ENCODE measurements around the gene NDOR1. TPM values are rescaled to one million over a fixed set of nuclear protein-coding genes. Genes with fewer than 3 reads are reported as not detected.

NDOR1 gene
- total RNA-seq, 1 experiment from 2014 or later: 27.7 TPM

DNA sequence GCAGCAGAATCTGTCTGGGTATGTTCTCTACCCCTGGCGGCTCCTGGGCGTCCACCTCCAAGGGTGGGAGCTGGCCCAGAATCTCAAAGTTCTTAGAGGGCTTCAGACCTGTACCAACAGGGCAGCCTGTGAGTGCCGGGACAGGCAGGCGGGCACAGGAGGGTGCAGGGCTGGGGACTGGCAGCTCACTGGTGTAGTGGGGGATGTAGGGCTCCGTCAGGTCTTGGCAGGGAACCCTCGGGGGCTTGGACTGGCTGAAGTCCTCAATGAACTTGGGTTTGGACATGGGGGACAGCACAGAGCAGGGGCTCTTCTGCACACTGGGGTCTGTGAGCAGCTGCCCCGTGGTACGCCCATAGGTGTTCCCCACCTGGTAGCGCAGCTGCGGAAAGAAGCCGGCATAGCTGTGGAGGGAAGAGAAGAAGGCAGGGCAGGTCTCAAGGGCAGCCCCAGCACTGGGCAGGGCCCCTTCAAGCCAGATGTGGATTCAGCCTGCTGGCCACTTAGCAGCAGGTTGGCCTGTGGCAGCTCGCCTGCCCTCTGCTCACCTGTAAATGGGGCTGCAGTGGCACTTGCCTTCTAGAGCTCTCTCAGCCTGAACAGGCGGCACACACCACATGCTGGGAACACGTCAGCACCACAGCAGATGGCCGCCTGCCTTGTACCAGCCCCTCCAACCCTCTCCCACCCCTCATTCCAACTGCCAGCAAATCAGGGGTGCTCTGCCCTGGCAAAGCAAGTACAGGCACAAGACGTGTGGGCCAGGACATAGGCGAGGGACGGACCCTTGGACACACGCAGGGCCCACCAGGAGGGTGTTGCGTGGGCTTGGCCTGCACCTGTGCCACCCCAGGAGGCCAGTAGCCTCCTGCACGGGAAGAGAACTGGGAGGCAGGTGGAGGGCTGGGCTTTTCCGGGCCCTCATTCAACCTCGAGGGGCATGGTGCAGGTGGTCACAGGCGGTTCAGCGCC, 40.2 kb downstream of the NDOR1 start:
- H3K9me2 ChIP-seq (ENCODE audit: insufficient read depth): no peaks in the 10 kb centered on the region
- H2AFZ ChIP-seq: no peak overlapping the region
- H3K4me1 ChIP-seq (replicated peaks; ENCODE audit: insufficient read depth): peaks cover 15% of the 10 kb centered on the region
- ChIA-PET POLR2A (ENCODE audit: unreplicated experiment) (interaction anchor here (0.6 to 0.7 kb wide), 2 partner anchors 229 to 301 kb away, joined by 5 to 9 read pairs; partner anchors contain the start of gene FBXW5), CTCF (no interaction called here)
- no peak for TF ChIP-seq EZH2 (IDR thresholded peaks at IDR 0.05; ENCODE audit: low read depth)
- TF ChIP-seq, protein P1, sequence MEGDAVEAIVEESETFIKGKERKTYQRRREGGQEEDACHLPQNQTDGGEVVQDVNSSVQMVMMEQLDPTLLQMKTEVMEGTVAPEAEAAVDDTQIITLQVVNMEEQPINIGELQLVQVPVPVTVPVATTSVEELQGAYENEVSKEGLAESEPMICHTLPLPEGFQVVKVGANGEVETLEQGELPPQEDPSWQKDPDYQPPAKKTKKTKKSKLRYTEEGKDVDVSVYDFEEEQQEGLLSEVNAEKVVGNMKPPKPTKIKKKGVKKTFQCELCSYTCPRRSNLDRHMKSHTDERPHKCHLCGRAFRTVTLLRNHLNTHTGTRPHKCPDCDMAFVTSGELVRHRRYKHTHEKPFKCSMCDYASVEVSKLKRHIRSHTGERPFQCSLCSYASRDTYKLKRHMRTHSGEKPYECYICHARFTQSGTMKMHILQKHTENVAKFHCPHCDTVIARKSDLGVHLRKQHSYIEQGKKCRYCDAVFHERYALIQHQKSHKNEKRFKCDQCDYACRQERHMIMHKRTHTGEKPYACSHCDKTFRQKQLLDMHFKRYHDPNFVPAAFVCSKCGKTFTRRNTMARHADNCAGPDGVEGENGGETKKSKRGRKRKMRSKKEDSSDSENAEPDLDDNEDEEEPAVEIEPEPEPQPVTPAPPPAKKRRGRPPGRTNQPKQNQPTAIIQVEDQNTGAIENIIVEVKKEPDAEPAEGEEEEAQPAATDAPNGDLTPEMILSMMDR (conservative IDR thresholded peaks at IDR 0.05): no peak
- H3K27me3 ChIP-seq (ENCODE audit: insufficient read depth, low read depth): no peaks in the 10 kb centered on the region
- H3K4me3 ChIP-seq: no peak overlapping the region
- no peak overlapping the region for H3K27ac ChIP-seq
- DNase-seq: no peak
- intact Hi-C loops (cut with micrococcal nuclease; ENCODE audit: unreplicated experiment): no loop called here
- peaks cover 35% of the 10 kb centered on the region for H3F3A ChIP-seq (ENCODE audit: insufficient read depth, low read depth)
- no TSS peak for BruUV-seq (replicated peaks)
- no peaks in the 10 kb centered on the region for H3K9me3 ChIP-seq (ENCODE audit: insufficient read depth, low read depth)
- peaks cover 29% of the 10 kb centered on the region for H4K20me1 ChIP-seq (ENCODE audit: insufficient read depth)
- peaks cover 26% of the 10 kb centered on the region for H3K79me2 ChIP-seq (ENCODE audit: low read depth)
- H3K36me3 ChIP-seq (ENCODE audit: low read depth): peaks cover 21% of the 10 kb centered on the region; the same call in 1 of the 2 replicates
- H3K4me2 ChIP-seq: no peak overlapping the region

DNA sequence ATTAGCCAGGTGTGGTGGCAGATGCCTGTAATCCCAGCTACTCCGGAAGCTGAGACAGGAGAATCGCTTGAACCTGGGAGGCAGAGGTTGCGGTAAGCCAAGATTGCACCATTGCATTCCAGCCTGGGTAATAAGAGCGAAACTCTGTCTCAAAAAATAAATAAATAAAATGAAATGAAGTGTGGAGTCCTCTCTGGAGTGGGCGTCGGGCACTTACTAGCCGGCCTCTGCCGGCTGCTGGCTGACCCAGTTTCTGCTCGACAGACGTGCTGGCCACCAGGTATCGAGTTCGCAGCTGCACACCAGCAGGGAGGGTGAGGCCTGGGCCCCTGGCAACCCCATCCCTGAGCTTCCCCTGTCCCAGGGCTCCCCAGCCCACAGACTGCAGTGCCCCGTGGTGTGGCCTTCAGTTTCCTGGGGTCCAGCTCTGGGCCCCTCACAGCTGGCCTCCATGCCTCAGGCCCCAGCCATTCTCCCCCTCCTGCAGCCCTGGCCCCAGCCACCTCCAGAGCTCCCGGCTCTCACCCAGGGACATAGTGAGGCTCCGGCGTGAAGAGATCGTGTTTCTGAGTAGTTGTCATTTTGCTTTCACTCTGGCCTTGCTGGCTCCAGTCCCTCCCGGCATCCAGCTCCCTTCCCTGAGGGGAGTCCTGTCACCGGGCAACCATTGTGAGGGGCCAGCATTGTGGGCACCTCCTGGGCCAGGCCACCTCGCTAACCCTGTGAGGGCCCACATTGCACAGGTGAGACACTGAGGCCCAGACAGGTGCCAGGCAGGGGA, 41.8 kb downstream of the NDOR1 start:
- H2AFZ ChIP-seq: no peak overlapping the region
- H3K4me3 ChIP-seq: no peak overlapping the region
- peaks cover 27% of the 10 kb centered on the region for H3F3A ChIP-seq (ENCODE audit: insufficient read depth, low read depth)
- peaks cover 21% of the 10 kb centered on the region for H4K20me1 ChIP-seq (ENCODE audit: insufficient read depth)
- peaks cover 13% of the 10 kb centered on the region for H3K4me1 ChIP-seq (replicated peaks; ENCODE audit: insufficient read depth)
- no peak overlapping the region for H3K27ac ChIP-seq
- CTCF ChIA-PET: interaction anchor here (0.7 kb wide), 1 partner anchor 11 kb away, joined by 4 read pairs; no protein-coding TSS in a partner anchor
- intact Hi-C loops (cut with micrococcal nuclease; ENCODE audit: unreplicated experiment): no loop called here
- no peak for TF ChIP-seq EZH2 (IDR thresholded peaks at IDR 0.05; ENCODE audit: low read depth)
- TF ChIP-seq, protein P1 (conservative IDR thresholded peaks at IDR 0.05): no peak
- POLR2A ChIA-PET (ENCODE audit: unreplicated experiment): interaction anchor here (0.6 to 1.0 kb wide), 2 partner anchors 30 to 47 kb away, joined by 3 read pairs; partner anchors contain the start of gene TOR4A
- no TSS peak for BruUV-seq (replicated peaks)
- no peaks in the 10 kb centered on the region for H3K9me2 ChIP-seq (ENCODE audit: insufficient read depth)
- no peak overlapping the region for H3K4me2 ChIP-seq
- DNase-seq: no peak
- peaks cover 13% of the 10 kb centered on the region; the same call in 1 of the 2 replicates for H3K36me3 ChIP-seq (ENCODE audit: low read depth)
- H3K27me3 ChIP-seq (ENCODE audit: insufficient read depth, low read depth): no peaks in the 10 kb centered on the region
- no peaks in the 10 kb centered on the region for H3K9me3 ChIP-seq (ENCODE audit: insufficient read depth, low read depth)
- H3K79me2 ChIP-seq (ENCODE audit: low read depth): peaks cover 18% of the 10 kb centered on the region

DNA sequence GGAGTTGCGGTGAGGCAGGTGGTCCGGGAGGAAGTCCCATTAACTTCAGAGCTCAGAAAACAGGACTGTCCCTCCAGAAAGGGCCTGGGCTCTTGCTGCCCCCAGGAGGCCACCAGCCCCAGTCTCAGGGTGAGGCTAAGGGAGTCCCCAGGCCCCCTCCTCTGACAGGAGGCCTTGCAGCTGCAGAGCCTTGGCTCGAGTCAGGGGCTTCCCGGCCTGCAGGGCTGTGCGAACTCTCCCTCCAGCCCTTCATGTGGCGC, 42.3 kb downstream of the NDOR1 start:
- Histone ChIP-seq H3K36me3 (ENCODE audit: low read depth) (peaks cover 8% of the 10 kb centered on the region; the same call in 1 of the 2 replicates), H4K20me1 (ENCODE audit: insufficient read depth) (peaks cover 16% of the 10 kb centered on the region), H3K9me3 (ENCODE audit: insufficient read depth, low read depth) (no peaks in the 10 kb centered on the region), H3K4me3 (no peak overlapping the region), H2AFZ (no peak overlapping the region), H3K4me2 (no peak overlapping the region), H3K9me2 (ENCODE audit: insufficient read depth) (no peaks in the 10 kb centered on the region), H3K79me2 (ENCODE audit: low read depth) (peaks cover 13% of the 10 kb centered on the region), H3K27ac (no peak overlapping the region), H3K4me1 (replicated peaks; ENCODE audit: insufficient read depth) (peaks cover 8% of the 10 kb centered on the region), H3F3A (ENCODE audit: insufficient read depth, low read depth) (peaks cover 22% of the 10 kb centered on the region), H3K27me3 (ENCODE audit: insufficient read depth, low read depth) (no peaks in the 10 kb centered on the region)
- no peak for DNase-seq
- intact Hi-C loops (cut with micrococcal nuclease; ENCODE audit: unreplicated experiment): no loop called here
- ChIA-PET CTCF (no interaction called here), POLR2A (ENCODE audit: unreplicated experiment) (interaction anchor here (1.0 kb wide), 1 partner anchor 30 kb away, joined by 3 read pairs; the partner anchor contains the start of gene TOR4A)
- no peak for TF ChIP-seq EZH2 (IDR thresholded peaks at IDR 0.05; ENCODE audit: low read depth)
- TF ChIP-seq, protein P1 (conservative IDR thresholded peaks at IDR 0.05): no peak
- BruUV-seq (replicated peaks): no TSS peak
